ENCODE measurements around the gene GPRIN1. TPM values are rescaled to one million over a fixed set of nuclear protein-coding genes. Genes with fewer than 3 reads are reported as not detected.

GPRIN1 gene
- total RNA-seq, 3 donors from 2014 or later = 0.64 to 1.2 (median 0.98) TPM

DNA sequence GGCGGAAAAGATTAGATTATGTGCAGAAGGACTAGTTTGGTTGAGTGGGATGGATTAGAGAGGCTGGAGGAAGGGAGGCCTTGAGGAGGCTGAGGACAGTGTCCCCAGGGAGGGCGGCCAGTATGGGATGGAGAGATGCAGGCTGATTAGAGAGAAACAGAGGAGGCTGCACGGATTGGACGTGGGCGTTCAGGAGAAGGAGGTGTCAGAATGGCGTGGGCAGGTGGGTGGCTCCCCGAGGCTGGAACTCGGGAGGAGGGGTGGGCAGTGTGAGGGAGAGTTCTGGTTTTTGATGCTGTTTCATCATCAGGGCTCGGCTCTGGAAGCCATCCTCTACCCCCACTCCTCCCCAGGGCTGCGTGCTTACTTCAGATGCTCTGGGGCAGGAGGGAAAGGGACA is 47.8 kb downstream of the GPRIN1 start:
- no peak for DNase-seq (ENCODE audit: low spot score in 2 of 2)
- H3K27ac ChIP-seq = no peak overlapping the region
- H3K4me1 ChIP-seq = no peaks in the 10 kb centered on the region
- H3K36me3 ChIP-seq = no peaks in the 10 kb centered on the region
- H3K9me3 ChIP-seq = no peaks in the 10 kb centered on the region
- H3K4me3 ChIP-seq = no peak overlapping the region
- peaks cover 0 to 4% of the 10 kb centered on the region in 2 donors for H3K27me3 ChIP-seq
- intact Hi-C loops (cut with DNase I; ENCODE audit: low total_unique reads) = no loop called here
- TF ChIP-seq, protein P1, sequence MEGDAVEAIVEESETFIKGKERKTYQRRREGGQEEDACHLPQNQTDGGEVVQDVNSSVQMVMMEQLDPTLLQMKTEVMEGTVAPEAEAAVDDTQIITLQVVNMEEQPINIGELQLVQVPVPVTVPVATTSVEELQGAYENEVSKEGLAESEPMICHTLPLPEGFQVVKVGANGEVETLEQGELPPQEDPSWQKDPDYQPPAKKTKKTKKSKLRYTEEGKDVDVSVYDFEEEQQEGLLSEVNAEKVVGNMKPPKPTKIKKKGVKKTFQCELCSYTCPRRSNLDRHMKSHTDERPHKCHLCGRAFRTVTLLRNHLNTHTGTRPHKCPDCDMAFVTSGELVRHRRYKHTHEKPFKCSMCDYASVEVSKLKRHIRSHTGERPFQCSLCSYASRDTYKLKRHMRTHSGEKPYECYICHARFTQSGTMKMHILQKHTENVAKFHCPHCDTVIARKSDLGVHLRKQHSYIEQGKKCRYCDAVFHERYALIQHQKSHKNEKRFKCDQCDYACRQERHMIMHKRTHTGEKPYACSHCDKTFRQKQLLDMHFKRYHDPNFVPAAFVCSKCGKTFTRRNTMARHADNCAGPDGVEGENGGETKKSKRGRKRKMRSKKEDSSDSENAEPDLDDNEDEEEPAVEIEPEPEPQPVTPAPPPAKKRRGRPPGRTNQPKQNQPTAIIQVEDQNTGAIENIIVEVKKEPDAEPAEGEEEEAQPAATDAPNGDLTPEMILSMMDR (IDR thresholded peaks at IDR 0.05) = no peak
- no peak for TF ChIP-seq POLR2A (IDR thresholded peaks at IDR 0.05)
- TF ChIP-seq POLR2AphosphoS5 (IDR thresholded peaks at IDR 0.05) = no peak

- no peaks in the 10 kb centered on the region for H3K36me3 ChIP-seq
- intact Hi-C loops (cut with DNase I; ENCODE audit: low total_unique reads) = no loop called here
- H3K9me3 ChIP-seq = no peaks in the 10 kb centered on the region
- no peak for DNase-seq (ENCODE audit: low spot score in 2 of 2)
- TF ChIP-seq POLR2AphosphoS5 (IDR thresholded peaks at IDR 0.05) (no peak), POLR2A (IDR thresholded peaks at IDR 0.05) (no peak)
- TF ChIP-seq, protein P1 (IDR thresholded peaks at IDR 0.05) = no peak
- H3K4me1 ChIP-seq = no peaks in the 10 kb centered on the region
- no peak overlapping the region for H3K4me3 ChIP-seq
- H3K27me3 ChIP-seq = peaks cover 0 to 4% of the 10 kb centered on the region in 2 donors
- no peak overlapping the region for H3K27ac ChIP-seq
Observed at GRCh38 chr5:176561259-176561658, 48.7 kb downstream of the GPRIN1 start.

- H3K4me3 ChIP-seq = no peak overlapping the region
- no peaks in the 10 kb centered on the region for H3K36me3 ChIP-seq
- no peaks in the 10 kb centered on the region for H3K9me3 ChIP-seq
- no peak for DNase-seq (ENCODE audit: low spot score in 2 of 2)
- no peaks in the 10 kb centered on the region for H3K27me3 ChIP-seq
- H3K4me1 ChIP-seq = no peaks in the 10 kb centered on the region
- intact Hi-C loops (cut with DNase I; ENCODE audit: low total_unique reads) = no loop called here
- H3K27ac ChIP-seq = no peak overlapping the region
- TF ChIP-seq POLR2A (IDR thresholded peaks at IDR 0.05) (no peak), POLR2AphosphoS5 (IDR thresholded peaks at IDR 0.05) (no peak)
- TF ChIP-seq, protein P1 (IDR thresholded peaks at IDR 0.05) = no peak
Observed at GRCh38 chr5:176560364-176560763, 49.6 kb downstream of the GPRIN1 start.

GRCh38 chr5:176559683-176560082 is 50.3 kb downstream of the GPRIN1 start:
- Histone ChIP-seq H3K27ac (no peak overlapping the region), H3K4me3 (no peak overlapping the region), H3K36me3 (no peaks in the 10 kb centered on the region), H3K9me3 (no peaks in the 10 kb centered on the region), H3K4me1 (no peaks in the 10 kb centered on the region), H3K27me3 (no peaks in the 10 kb centered on the region)
- intact Hi-C loops (cut with DNase I; ENCODE audit: low total_unique reads) = no loop called here
- no peak for DNase-seq (ENCODE audit: low spot score in 2 of 2)
- TF ChIP-seq POLR2AphosphoS5 (IDR thresholded peaks at IDR 0.05) = no peak
- TF ChIP-seq, protein P1 (IDR thresholded peaks at IDR 0.05) = no peak

DNA sequence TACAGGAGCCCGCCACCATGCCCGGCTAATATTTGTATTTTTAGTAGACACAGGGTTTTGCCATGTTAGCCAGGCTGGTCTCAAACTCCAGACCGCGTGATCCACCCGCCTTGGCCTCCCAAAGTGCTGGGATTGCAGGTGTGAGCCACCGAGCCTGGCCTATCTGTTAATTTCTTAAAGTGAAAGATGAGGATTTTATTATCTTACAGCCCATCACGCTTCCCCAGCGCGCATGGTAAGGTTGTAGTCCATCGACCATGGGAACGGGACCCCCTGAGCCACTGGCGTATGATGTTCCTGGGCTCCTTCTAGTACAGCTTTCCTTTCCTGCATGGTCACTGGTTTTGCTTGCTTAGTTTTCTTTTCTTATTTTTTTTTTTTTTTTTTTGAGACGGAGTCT is 52.1 kb downstream of the GPRIN1 start:
- intact Hi-C loops (cut with DNase I; ENCODE audit: low total_unique reads) = no loop called here

More for the DNA sequence above, 52.1 kb downstream of the GPRIN1 start:
- Histone ChIP-seq H3K4me1 (no peaks in the 10 kb centered on the region), H3K27ac (no peak overlapping the region), H3K9me3 (no peaks in the 10 kb centered on the region), H3K4me3 (no peak overlapping the region), H3K27me3 (no peaks in the 10 kb centered on the region), H3K36me3 (no peaks in the 10 kb centered on the region)
- TF ChIP-seq, protein P1 (IDR thresholded peaks at IDR 0.05) = no peak
- TF ChIP-seq POLR2AphosphoS5 (IDR thresholded peaks at IDR 0.05) = no peak
- no peak for TF ChIP-seq POLR2A (IDR thresholded peaks at IDR 0.05)
- no peak for DNase-seq (ENCODE audit: low spot score in 2 of 2)

Measured in breast epithelium (tissue), 4 donors.